Esophagus squamous epithelium (tissue), 4 donors: ENCODE data around the gene IL12B.

Source experiments
- POLR2A ChIP-seq, 4 donors: fragments of 450-650 bp; IDR thresholded peaks; one replicate each; pipeline ENCODE4 v1.6.1; 2017; ENCODE audit warnings: antibody characterized with exemption in 4 of 4, mild to moderate bottlenecking in 4 of 4, moderate library complexity in 3 of 4
- TF ChIP-seq, protein P1 (sequence below), 6 experiments: fragments of 450-650 bp in 4 of 6; fragments of 200-600 bp in 2 of 6; sonication (generic) in 2 of 6; IDR thresholded peaks; one replicate each; pipeline ENCODE4 v1.5.1; 2016 to 2019; ENCODE audit warnings: antibody characterized with exemption in 6 of 6, mild to moderate bottlenecking in 4 of 6, moderate library complexity in 4 of 6

DNA sequence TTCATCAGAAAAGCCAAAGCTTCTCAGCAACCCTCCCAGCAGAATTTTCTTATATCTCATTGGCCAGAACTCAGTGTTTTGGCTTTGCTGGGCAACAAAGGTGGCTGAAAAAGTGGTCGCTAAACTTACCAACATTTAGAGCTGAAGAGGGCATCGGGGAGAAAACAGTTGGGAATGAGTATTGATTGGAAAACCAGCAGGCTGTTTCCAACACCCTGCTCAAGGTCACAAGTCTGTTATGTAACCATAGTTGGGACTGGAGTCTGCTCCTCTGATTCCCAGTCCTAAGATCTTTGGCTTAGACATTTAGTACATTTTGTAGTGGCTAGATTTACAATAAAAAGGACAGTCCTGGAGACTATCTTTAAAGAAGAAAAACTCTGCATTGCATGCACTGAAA, 17.1 kb downstream of the IL12B start:
- TF ChIP-seq, protein P1, sequence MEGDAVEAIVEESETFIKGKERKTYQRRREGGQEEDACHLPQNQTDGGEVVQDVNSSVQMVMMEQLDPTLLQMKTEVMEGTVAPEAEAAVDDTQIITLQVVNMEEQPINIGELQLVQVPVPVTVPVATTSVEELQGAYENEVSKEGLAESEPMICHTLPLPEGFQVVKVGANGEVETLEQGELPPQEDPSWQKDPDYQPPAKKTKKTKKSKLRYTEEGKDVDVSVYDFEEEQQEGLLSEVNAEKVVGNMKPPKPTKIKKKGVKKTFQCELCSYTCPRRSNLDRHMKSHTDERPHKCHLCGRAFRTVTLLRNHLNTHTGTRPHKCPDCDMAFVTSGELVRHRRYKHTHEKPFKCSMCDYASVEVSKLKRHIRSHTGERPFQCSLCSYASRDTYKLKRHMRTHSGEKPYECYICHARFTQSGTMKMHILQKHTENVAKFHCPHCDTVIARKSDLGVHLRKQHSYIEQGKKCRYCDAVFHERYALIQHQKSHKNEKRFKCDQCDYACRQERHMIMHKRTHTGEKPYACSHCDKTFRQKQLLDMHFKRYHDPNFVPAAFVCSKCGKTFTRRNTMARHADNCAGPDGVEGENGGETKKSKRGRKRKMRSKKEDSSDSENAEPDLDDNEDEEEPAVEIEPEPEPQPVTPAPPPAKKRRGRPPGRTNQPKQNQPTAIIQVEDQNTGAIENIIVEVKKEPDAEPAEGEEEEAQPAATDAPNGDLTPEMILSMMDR (IDR thresholded peaks at IDR 0.05) = no peak
- no peak for TF ChIP-seq POLR2A (IDR thresholded peaks at IDR 0.05)
